Vagina (tissue), 2 donors: ENCODE data around the gene SMIM13. TPM values are rescaled to one million over a fixed set of nuclear protein-coding genes. Genes with fewer than 3 reads are reported as not detected.

Experiments used
- DNase-seq, 2 donors: peaks; one replicate each; pipeline ENCODE4 v3.0.0-alpha.2; 2017; ENCODE audit errors: extremely low spot score in 2 of 2
- H3K27ac ChIP-seq: fragments of 200-600 bp; sonication (generic); one replicate; pipeline ENCODE4 v1.5.1; 2019
- H3K27me3 ChIP-seq: fragments of 200-600 bp; sonication (generic); one replicate; pipeline ENCODE4 v1.5.1; 2019
- H3K36me3 ChIP-seq, 2 donors: fragments of 200-600 bp; sonication (generic); one replicate each; pipeline ENCODE4 v1.5.1; 2017 to 2019
- H3K4me1 ChIP-seq: fragments of 200-600 bp; sonication (generic); one replicate; pipeline ENCODE4 v1.5.1; 2019
- H3K4me3 ChIP-seq, 2 donors: fragments of 200-600 bp; sonication (generic); 1 replicate in 1 of 2; 2 replicates in 1 of 2; pipeline ENCODE4 v1.5.1; 2016 to 2019
- H3K9me3 ChIP-seq: fragments of 200-600 bp; sonication (generic); one replicate; pipeline ENCODE4 v1.5.1; 2019
- POLR2A ChIP-seq, 2 donors: fragments of 450-650 bp; IDR thresholded peaks; one replicate each; pipeline ENCODE4 v1.6.1; 2017; ENCODE audit warnings: antibody characterized with exemption in 2 of 2, mild to moderate bottlenecking in 2 of 2, moderate library complexity in 2 of 2
- POLR2AphosphoS5 ChIP-seq, 2 donors: sonication (generic); formaldehyde crosslinking; IDR thresholded peaks; one replicate each; pipeline ENCODE4 v1.9.0; 2017; ENCODE audit warnings: antibody characterized with exemption in 2 of 2, mild to moderate bottlenecking in 2 of 2, low read depth in 1 of 2; ENCODE audit not compliant: insufficient read depth in 1 of 2
- intact Hi-C: fragments of 100-400 bp; cut with DNase I; formaldehyde crosslinking; loops from one replicate; pipeline ENCODE4 v1.15.1; 2023
- total RNA-seq: library from RNA; depleted of rRNA; stranded (reverse); fragments of >200 nt; gene quantifications from one replicate; pipeline ENCODE4 v1.2.3, GENCODE V29; 2016
- TF ChIP-seq, protein P1 (sequence below), 3 experiments: fragments of 450-650 bp in 2 of 3; fragments of 200-600 bp in 1 of 3; sonication (generic) in 1 of 3; IDR thresholded peaks; one replicate each; pipeline ENCODE4 v1.5.1; 2017 to 2019; ENCODE audit warnings: antibody characterized with exemption in 3 of 3, mild to moderate bottlenecking in 2 of 3, moderate library complexity in 2 of 3

Gene SMIM13
- total RNA-seq, 1 donor from 2014 or later = 8.1 TPM

DNA sequence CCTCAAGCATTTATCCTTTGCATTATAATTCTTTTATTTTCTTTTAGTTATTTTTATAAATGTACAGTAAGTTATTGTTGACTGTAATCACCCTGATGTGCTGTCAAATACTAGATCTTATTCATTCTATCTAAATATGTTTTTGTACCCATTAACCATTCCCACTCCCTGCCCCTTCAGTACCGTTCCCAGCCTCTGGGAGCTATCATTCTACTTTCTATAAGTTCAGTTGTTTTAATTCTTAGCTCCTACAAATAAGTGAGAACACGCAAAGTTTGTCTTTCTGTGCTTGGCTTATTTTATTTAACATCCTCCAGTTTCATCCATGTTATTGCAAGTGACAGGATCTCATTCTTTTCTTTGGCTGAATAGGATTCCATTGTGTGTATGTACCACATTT lies 30.3 kb downstream of the SMIM13 start:
- TF ChIP-seq POLR2AphosphoS5 (IDR thresholded peaks at IDR 0.05; ENCODE audit: insufficient read depth in 1 of 2, low read depth in 1 of 2) = no peak
- H3K27me3 ChIP-seq = no peaks in the 10 kb centered on the region
- H3K36me3 ChIP-seq = no peaks in the 10 kb centered on the region
- intact Hi-C loops = no loop called here
- no peak for DNase-seq
- no peaks in the 10 kb centered on the region for H3K9me3 ChIP-seq
- H3K4me3 ChIP-seq = no peak overlapping the region
- H3K4me1 ChIP-seq = peaks cover 22% of the 10 kb centered on the region
- H3K27ac ChIP-seq = no peak overlapping the region

DNA sequence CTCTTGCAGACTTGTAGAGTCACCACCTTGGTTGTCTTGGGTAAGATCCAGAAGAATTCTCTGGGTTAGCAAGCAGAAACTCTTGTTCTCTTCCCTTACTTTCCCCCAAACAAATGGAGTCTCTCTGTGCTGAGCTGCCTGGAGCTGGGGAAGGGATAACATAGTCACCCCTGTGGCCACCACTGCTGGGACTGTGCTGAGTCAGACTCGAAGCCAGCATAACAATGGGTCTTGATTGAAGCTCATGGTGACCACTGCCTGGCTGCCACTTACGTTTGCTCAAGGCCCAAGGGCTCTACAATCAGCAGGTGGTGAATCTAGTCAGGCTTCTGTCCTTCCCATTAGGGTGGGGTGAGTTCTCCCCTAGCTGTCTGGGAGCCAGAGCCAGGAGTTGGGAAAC lies 33.2 kb downstream of the SMIM13 start:
- TF ChIP-seq POLR2A (IDR thresholded peaks at IDR 0.05) (no peak), POLR2AphosphoS5 (IDR thresholded peaks at IDR 0.05; ENCODE audit: insufficient read depth in 1 of 2, low read depth in 1 of 2) (no peak)
- TF ChIP-seq, protein P1, sequence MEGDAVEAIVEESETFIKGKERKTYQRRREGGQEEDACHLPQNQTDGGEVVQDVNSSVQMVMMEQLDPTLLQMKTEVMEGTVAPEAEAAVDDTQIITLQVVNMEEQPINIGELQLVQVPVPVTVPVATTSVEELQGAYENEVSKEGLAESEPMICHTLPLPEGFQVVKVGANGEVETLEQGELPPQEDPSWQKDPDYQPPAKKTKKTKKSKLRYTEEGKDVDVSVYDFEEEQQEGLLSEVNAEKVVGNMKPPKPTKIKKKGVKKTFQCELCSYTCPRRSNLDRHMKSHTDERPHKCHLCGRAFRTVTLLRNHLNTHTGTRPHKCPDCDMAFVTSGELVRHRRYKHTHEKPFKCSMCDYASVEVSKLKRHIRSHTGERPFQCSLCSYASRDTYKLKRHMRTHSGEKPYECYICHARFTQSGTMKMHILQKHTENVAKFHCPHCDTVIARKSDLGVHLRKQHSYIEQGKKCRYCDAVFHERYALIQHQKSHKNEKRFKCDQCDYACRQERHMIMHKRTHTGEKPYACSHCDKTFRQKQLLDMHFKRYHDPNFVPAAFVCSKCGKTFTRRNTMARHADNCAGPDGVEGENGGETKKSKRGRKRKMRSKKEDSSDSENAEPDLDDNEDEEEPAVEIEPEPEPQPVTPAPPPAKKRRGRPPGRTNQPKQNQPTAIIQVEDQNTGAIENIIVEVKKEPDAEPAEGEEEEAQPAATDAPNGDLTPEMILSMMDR (IDR thresholded peaks at IDR 0.05) = no peak
- no peak for DNase-seq
- H3K36me3 ChIP-seq = no peaks in the 10 kb centered on the region
- no peaks in the 10 kb centered on the region for H3K27me3 ChIP-seq
- no peak overlapping the region for H3K27ac ChIP-seq
- H3K9me3 ChIP-seq = no peaks in the 10 kb centered on the region
- peaks cover 6% of the 10 kb centered on the region for H3K4me1 ChIP-seq
- intact Hi-C loops = no loop called here
- no peak overlapping the region for H3K4me3 ChIP-seq

DNA sequence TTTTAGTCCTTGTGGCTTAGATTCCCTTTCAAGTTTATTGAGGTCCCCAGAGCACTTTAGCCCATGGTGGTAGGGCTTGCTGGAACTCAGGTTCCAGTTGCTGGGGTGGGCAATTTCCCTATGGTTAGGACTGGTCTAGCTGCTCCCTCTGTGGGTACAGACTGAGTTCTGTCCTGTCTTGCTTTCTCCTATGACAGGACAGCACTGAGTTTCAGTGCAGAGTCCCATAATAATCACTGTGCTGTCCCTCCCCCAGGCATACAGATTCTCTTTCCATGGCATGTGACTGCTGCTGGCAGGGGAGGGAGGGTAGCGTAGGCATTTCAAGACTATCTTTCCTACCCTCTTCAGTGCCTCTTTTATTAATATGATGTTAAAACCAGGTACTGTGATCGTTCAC lies 35.0 kb downstream of the SMIM13 start:
- Histone ChIP-seq H3K4me3 (no peak overlapping the region), H3K27ac (no peak overlapping the region), H3K27me3 (no peaks in the 10 kb centered on the region), H3K4me1 (no peaks in the 10 kb centered on the region), H3K36me3 (no peaks in the 10 kb centered on the region), H3K9me3 (no peaks in the 10 kb centered on the region)
- intact Hi-C loops = no loop called here
- DNase-seq = no peak
- TF ChIP-seq POLR2AphosphoS5 (IDR thresholded peaks at IDR 0.05; ENCODE audit: insufficient read depth in 1 of 2, low read depth in 1 of 2) = no peak
- TF ChIP-seq POLR2A (IDR thresholded peaks at IDR 0.05) = no peak
- TF ChIP-seq, protein P1 (IDR thresholded peaks at IDR 0.05) = no peak

DNA sequence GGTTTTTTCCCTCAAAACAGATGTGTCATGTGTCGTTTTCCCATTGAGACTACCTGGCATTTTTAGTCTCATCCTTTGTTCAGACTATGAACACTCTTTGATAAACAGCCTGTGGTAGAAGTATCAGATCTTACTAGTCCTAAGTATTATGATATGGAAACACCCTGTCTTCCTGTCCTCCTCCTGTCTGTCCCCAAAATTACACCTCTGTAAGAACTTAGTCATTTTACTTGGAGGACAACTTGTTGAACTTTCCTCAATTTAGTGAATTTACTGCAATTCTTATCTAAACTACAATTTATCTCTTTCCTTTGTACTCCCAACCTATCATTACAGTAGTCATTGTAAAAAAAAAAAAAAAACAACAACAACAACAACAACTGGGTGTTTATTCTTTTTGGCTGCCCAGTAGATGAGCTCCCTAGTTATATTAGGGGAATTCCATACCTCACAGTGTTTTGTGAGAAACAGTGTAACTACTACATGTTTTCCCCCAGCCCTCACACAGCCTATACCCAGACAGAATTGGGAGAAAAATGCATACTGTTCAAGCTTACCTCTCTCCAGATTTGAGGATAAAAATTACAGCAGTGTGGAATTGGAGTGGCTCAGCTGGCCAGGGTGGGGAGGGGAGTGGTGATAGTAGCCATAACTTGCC lies 36.4 kb downstream of the SMIM13 start:
- no peak for DNase-seq
- Histone ChIP-seq H3K27ac (no peak overlapping the region), H3K9me3 (no peaks in the 10 kb centered on the region), H3K27me3 (no peaks in the 10 kb centered on the region), H3K36me3 (peaks cover 0 to 6% of the 10 kb centered on the region in 2 donors), H3K4me1 (no peaks in the 10 kb centered on the region), H3K4me3 (no peak overlapping the region)
- TF ChIP-seq POLR2A (IDR thresholded peaks at IDR 0.05) = no peak
- intact Hi-C loops = no loop called here

DNA sequence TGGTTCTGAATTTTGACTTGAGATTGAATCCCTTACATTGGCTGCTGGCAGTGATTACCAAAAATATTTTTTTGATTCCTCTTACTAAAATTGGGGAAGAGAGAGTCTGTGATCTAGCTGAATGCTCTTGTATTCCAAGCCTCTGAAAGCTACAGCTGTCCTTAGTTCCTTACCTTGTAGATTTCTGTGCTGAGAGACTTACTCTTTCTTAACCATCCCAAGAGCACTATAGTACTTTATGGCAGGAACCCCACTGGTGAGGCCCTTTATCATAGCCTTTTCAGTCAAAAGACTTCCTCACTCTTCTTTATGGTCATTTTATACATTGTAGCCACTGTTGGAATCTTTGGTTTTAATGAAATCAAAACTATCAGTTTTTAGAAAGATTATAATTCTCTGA lies 37.0 kb downstream of the SMIM13 start:
- TF ChIP-seq POLR2AphosphoS5 (IDR thresholded peaks at IDR 0.05; ENCODE audit: insufficient read depth in 1 of 2, low read depth in 1 of 2) (no peak), POLR2A (IDR thresholded peaks at IDR 0.05) (no peak)
- TF ChIP-seq, protein P1 (IDR thresholded peaks at IDR 0.05) = no peak
- no peak overlapping the region for H3K4me3 ChIP-seq
- no peak for DNase-seq
- H3K9me3 ChIP-seq = no peaks in the 10 kb centered on the region
- intact Hi-C loops = no loop called here
- H3K27ac ChIP-seq = no peak overlapping the region
- peaks cover 0 to 12% of the 10 kb centered on the region in 2 donors for H3K36me3 ChIP-seq
- no peaks in the 10 kb centered on the region for H3K4me1 ChIP-seq
- H3K27me3 ChIP-seq = no peaks in the 10 kb centered on the region

DNA sequence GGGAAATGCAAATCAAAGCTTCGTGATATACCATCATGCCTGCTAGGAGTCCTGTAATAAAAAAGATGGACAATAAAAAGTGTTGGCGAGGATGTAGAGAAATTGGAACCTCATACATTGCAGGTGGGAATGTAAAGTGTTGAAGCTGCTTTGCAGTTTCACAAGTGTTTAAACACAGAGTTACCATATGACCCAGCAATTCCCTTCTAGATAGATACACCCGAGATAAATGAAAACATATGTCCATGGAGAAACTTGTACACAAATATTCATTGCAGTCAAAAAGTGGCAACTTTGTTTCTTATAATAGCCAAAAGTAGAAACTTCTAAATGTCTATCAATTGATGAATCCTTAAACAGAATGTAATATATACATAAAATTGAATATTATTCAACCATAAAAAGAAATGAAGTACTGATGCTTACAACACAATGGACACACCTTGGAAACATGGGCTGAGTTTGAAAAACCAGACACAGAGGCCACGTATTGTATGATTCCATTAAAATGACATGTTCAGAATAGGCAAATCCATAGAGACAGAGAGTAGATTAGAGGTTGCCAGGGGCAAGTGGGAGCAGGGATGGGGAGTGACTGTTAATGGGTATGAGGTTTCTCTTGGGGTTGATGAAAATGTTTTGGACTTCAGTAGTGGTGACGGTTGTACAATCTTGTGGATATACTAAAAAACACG lies 38.7 kb downstream of the SMIM13 start:
- Histone ChIP-seq H3K36me3 (peaks cover 0 to 12% of the 10 kb centered on the region in 2 donors), H3K27ac (no peak overlapping the region), H3K27me3 (no peaks in the 10 kb centered on the region), H3K4me3 (no peak overlapping the region), H3K4me1 (no peaks in the 10 kb centered on the region), H3K9me3 (no peaks in the 10 kb centered on the region)
- TF ChIP-seq POLR2A (IDR thresholded peaks at IDR 0.05) (no peak), POLR2AphosphoS5 (IDR thresholded peaks at IDR 0.05; ENCODE audit: insufficient read depth in 1 of 2, low read depth in 1 of 2) (no peak)
- TF ChIP-seq, protein P1 (IDR thresholded peaks at IDR 0.05) = no peak
- intact Hi-C loops = no loop called here
- no peak for DNase-seq
